HL-60 (cell line): Measurements from ENCODE around the gene CHRDL1.

Source experiments
- CTCF ChIP-seq: IDR thresholded peaks from one replicate; pipeline ENCODE4 v1.5.1; 2011; ENCODE audit warnings: low read length, control low read depth, inconsistent platforms; ENCODE audit not compliant: insufficient read depth
- POLR2AphosphoS5 ChIP-seq: IDR thresholded peaks from 2 replicates; pipeline ENCODE4 v1.6.1; 2012; ENCODE audit warnings: low read depth
- TF ChIP-seq, protein P1 (sequence below): IDR thresholded peaks from 2 replicates; pipeline ENCODE4 v1.6.1; 2012; ENCODE audit warnings: low read depth; ENCODE audit not compliant: insufficient replicate concordance

GRCh38 chrX:110796407-110796697 is 735 bp upstream of the CHRDL1 start:
- TF ChIP-seq CTCF (no peak), POLR2AphosphoS5 (no peak)
- TF ChIP-seq, protein P1, sequence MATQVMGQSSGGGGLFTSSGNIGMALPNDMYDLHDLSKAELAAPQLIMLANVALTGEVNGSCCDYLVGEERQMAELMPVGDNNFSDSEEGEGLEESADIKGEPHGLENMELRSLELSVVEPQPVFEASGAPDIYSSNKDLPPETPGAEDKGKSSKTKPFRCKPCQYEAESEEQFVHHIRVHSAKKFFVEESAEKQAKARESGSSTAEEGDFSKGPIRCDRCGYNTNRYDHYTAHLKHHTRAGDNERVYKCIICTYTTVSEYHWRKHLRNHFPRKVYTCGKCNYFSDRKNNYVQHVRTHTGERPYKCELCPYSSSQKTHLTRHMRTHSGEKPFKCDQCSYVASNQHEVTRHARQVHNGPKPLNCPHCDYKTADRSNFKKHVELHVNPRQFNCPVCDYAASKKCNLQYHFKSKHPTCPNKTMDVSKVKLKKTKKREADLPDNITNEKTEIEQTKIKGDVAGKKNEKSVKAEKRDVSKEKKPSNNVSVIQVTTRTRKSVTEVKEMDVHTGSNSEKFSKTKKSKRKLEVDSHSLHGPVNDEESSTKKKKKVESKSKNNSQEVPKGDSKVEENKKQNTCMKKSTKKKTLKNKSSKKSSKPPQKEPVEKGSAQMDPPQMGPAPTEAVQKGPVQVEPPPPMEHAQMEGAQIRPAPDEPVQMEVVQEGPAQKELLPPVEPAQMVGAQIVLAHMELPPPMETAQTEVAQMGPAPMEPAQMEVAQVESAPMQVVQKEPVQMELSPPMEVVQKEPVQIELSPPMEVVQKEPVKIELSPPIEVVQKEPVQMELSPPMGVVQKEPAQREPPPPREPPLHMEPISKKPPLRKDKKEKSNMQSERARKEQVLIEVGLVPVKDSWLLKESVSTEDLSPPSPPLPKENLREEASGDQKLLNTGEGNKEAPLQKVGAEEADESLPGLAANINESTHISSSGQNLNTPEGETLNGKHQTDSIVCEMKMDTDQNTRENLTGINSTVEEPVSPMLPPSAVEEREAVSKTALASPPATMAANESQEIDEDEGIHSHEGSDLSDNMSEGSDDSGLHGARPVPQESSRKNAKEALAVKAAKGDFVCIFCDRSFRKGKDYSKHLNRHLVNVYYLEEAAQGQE: no peak
